Measurements from ENCODE around the gene ETNK2. TPM values are rescaled to one million over a fixed set of nuclear protein-coding genes. Genes with fewer than 3 reads are reported as not detected.

Gene ETNK2
- total and polyA plus RNA-seq, 2 donors (not counting 1 experiment from before 2014, with no cell fraction given) = 0.49 to 2.8 TPM

- no peaks in the 10 kb centered on the region for H3K36me3 ChIP-seq (replicated peaks in 1 of 2; ENCODE audit: control extremely low read depth in 1 of 2, control insufficient read depth in 1 of 2, extremely low read depth in 1 of 2, insufficient read depth in 2 of 2, low read length in 1 of 2)
- no peak for TF ChIP-seq CTCF (IDR thresholded peaks at IDR 0.05)
- TF ChIP-seq EZH2 (IDR thresholded peaks at IDR 0.05; ENCODE audit: borderline replicate concordance, insufficient read depth, low read depth, low read length, poor library complexity, severe bottlenecking) = no peak
- no peaks in the 10 kb centered on the region for H4K20me1 ChIP-seq (ENCODE audit: control insufficient read depth, insufficient read depth, low read length, poor library complexity, severe bottlenecking)
- Mint-ChIP-seq H3K4me3 (no peak overlapping the region), H3K9me3 (ENCODE audit: insufficient read depth) (peaks cover 4% of the 10 kb centered on the region), H3K27ac (no peak overlapping the region), H3K4me1 (no peaks in the 10 kb centered on the region), H3K27me3 (peaks cover 15% of the 10 kb centered on the region)
- H3K27me3 ChIP-seq (replicated peaks in 1 of 4; ENCODE audit: control extremely low read depth in 1 of 4, control insufficient read depth in 3 of 4, insufficient read depth in 4 of 4, low read length in 3 of 4) = peaks cover 0 to 8% (median 0%) of the 10 kb centered on the region in 4 experiments
- H3K4me3 ChIP-seq (ENCODE audit: control extremely low read depth in 1 of 5, extremely low read depth in 1 of 5, insufficient read depth in 1 of 5, low read depth in 2 of 5, low read length in 4 of 5) = no peak overlapping the region
- H3K27ac ChIP-seq (ENCODE audit: low read length in 2 of 2) = no peak overlapping the region
- H3K79me2 ChIP-seq (ENCODE audit: control insufficient read depth, insufficient read depth, low read length) = no peaks in the 10 kb centered on the region
- peaks cover 0 to 11% (median 10%) of the 10 kb centered on the region in 3 donors for H3K9me3 ChIP-seq (ENCODE audit: control extremely low read depth in 1 of 3, control insufficient read depth in 2 of 3, insufficient read depth in 1 of 3, low read length in 2 of 3)
- H3K4me1 ChIP-seq (ENCODE audit: control insufficient read depth in 2 of 2, insufficient read depth in 2 of 2, low read length in 2 of 2) = no peaks in the 10 kb centered on the region
- ChIA-PET CTCF (interaction anchor here (1.0 to 3.1 kb wide), 3 partner anchors 11 to 222 kb away, joined by 3 to 9 read pairs (median 3); no protein-coding TSS in a partner anchor), POLR2A (no interaction called here)
- no peak overlapping the region for H3K4me2 ChIP-seq (replicated peaks; ENCODE audit: low read depth, low read length, poor library complexity, severe bottlenecking)
- ATAC-seq (ENCODE audit: low read depth) (no peak), DNase-seq (no peak)
- intact Hi-C loops (cut with micrococcal nuclease) = no loop called here
- H3K9ac ChIP-seq (ENCODE audit: low read length) = no peak overlapping the region
- no peak overlapping the region for H2AFZ ChIP-seq (ENCODE audit: insufficient read depth, low read depth, low read length, poor library complexity, severe bottlenecking)
- no CpG with 5 or more reads among the region's 5 CpGs for WGBS (ENCODE audit: insufficient coverage)
These were observed 24.2 kb upstream of the ETNK2 start for GRCh38 chr1:204176049-204176448.

GRCh38 chr1:204174958-204175357, 23.1 kb upstream of the ETNK2 start:
- ATAC-seq (ENCODE audit: low read depth) (no peak), DNase-seq (no peak)
- Histone ChIP-seq H3K4me3 (ENCODE audit: control extremely low read depth in 1 of 5, extremely low read depth in 1 of 5, insufficient read depth in 1 of 5, low read depth in 2 of 5, low read length in 4 of 5) (no peak overlapping the region), H3K27ac (ENCODE audit: low read length in 2 of 2) (no peak overlapping the region), H3K4me1 (ENCODE audit: control insufficient read depth in 2 of 2, insufficient read depth in 2 of 2, low read length in 2 of 2) (no peaks in the 10 kb centered on the region), H2AFZ (ENCODE audit: insufficient read depth, low read depth, low read length, poor library complexity, severe bottlenecking) (no peak overlapping the region), H4K20me1 (ENCODE audit: control insufficient read depth, insufficient read depth, low read length, poor library complexity, severe bottlenecking) (no peaks in the 10 kb centered on the region), H3K9ac (ENCODE audit: low read length) (no peak overlapping the region), H3K79me2 (ENCODE audit: control insufficient read depth, insufficient read depth, low read length) (no peaks in the 10 kb centered on the region), H3K27me3 (replicated peaks in 1 of 4; ENCODE audit: control extremely low read depth in 1 of 4, control insufficient read depth in 3 of 4, insufficient read depth in 4 of 4, low read length in 3 of 4) (peaks cover 0 to 8% (median 0%) of the 10 kb centered on the region in 4 experiments), H3K9me3 (ENCODE audit: control extremely low read depth in 1 of 3, control insufficient read depth in 2 of 3, insufficient read depth in 1 of 3, low read length in 2 of 3) (peaks cover 3 to 21% (median 13%) of the 10 kb centered on the region in 3 donors), H3K4me2 (replicated peaks; ENCODE audit: low read depth, low read length, poor library complexity, severe bottlenecking) (no peak overlapping the region), H3K36me3 (replicated peaks in 1 of 2; ENCODE audit: control extremely low read depth in 1 of 2, control insufficient read depth in 1 of 2, extremely low read depth in 1 of 2, insufficient read depth in 2 of 2, low read length in 1 of 2) (no peaks in the 10 kb centered on the region)
- WGBS (ENCODE audit: insufficient coverage) = 79% methylated on average over 3 of the region's 3 CpGs
- H3K4me1 Mint-ChIP-seq = no peaks in the 10 kb centered on the region
- no peak overlapping the region for H3K27ac Mint-ChIP-seq
- H3K9me3 Mint-ChIP-seq (ENCODE audit: insufficient read depth) = peaks cover 7% of the 10 kb centered on the region
- TF ChIP-seq EZH2 (IDR thresholded peaks at IDR 0.05; ENCODE audit: borderline replicate concordance, insufficient read depth, low read depth, low read length, poor library complexity, severe bottlenecking) (no peak), CTCF (IDR thresholded peaks at IDR 0.05) (no peak)
- intact Hi-C loops (cut with micrococcal nuclease) = no loop called here
- POLR2A ChIA-PET = no interaction called here
- CTCF ChIA-PET = interaction anchor here (1.0 kb wide), 1 partner anchor 223 kb away, joined by 3 read pairs; no protein-coding TSS in a partner anchor
- H3K27me3 Mint-ChIP-seq = peaks cover 15% of the 10 kb centered on the region
- no peak overlapping the region for H3K4me3 Mint-ChIP-seq
